SK-N-SH (cell line): ENCODE measurements around the gene TACC2. TPM values are rescaled to one million over a fixed set of nuclear protein-coding genes. Genes with fewer than 3 reads are reported as not detected.

Experiments used
- CTCF ChIA-PET: fragments of 300-600, 350-600 bp; formaldehyde crosslinking; extraction: SDS; loops from one replicate; lab custom pipeline; 2021; lab: Yijun Ruan, JAX
- POLR2A ChIA-PET: fragments of 350-600 bp; sonication (Branson Sonifier 250); formaldehyde crosslinking; extraction: SDS; loops from one replicate; lab custom pipeline; 2020; ENCODE audit warnings: antibody characterized with exemption, inconsistent platforms; lab: Yijun Ruan, JAX
- DNase-seq: peaks from one replicate; pipeline ENCODE4 v3.0.0; 2012
- H2AFZ ChIP-seq: fragments of 200-600 bp; sonication (generic); 2 replicates; pipeline ENCODE4 v1.8.1; 2016; ENCODE audit warnings: antibody characterized with exemption, mild to moderate bottlenecking, low read depth
- H3F3A ChIP-seq: fragments of 200-600 bp; sonication (generic); replicated peaks from 2 replicates; pipeline ENCODE3; 2016; ENCODE audit warnings: antibody characterized with exemption, mild to moderate bottlenecking; ENCODE audit not compliant: insufficient read depth
- H3K27ac ChIP-seq, 2 experiments: fragments of 200-500 bp in 1 of 2; fragments of 200-600 bp in 1 of 2; sonication (Bioruptor generic) in 1 of 2; sonication (generic), shearing (Covaris generic) in 1 of 2; 2 replicates each; pipeline versions ENCODE4 v1.5.1 to v1.6.1; 2014 to 2016; ENCODE audit warnings: low read depth in 2 of 2, inconsistent platforms in 1 of 2, low read length in 1 of 2, mild to moderate bottlenecking in 1 of 2, mixed read lengths in 1 of 2
- H3K27me3 ChIP-seq: fragments of 200-600 bp; sonication (generic), shearing (Covaris generic); 2 replicates; pipeline ENCODE4 v1.6.1; 2016; ENCODE audit warnings: mixed run types; ENCODE audit not compliant: insufficient read depth
- H3K36me3 ChIP-seq, 2 experiments: fragments of 200-500 bp in 1 of 2; fragments of 200-600 bp in 1 of 2; sonication (Bioruptor generic) in 1 of 2; sonication (generic) in 1 of 2; replicated peaks in 1 of 2; 2 replicates each; pipeline versions ENCODE3 to v1.5.1; 2014 to 2016; ENCODE audit warnings: low read length in 1 of 2, mild to moderate bottlenecking in 1 of 2; ENCODE audit not compliant: insufficient read depth in 2 of 2, control insufficient read depth in 1 of 2
- H3K4me1 ChIP-seq, 2 experiments: fragments of 200-500 bp in 1 of 2; fragments of 200-600 bp in 1 of 2; sonication (Bioruptor generic) in 1 of 2; sonication (generic), shearing (Covaris generic) in 1 of 2; 2 replicates each; pipeline versions ENCODE4 v1.5.1 to v1.6.1; 2014 to 2016; ENCODE audit warnings: low read depth in 1 of 2, low read length in 1 of 2, mixed run types in 1 of 2; ENCODE audit not compliant: insufficient read depth in 2 of 2, control insufficient read depth in 1 of 2
- H3K4me2 ChIP-seq: fragments of 200-600 bp; sonication (generic), shearing (Covaris generic); 2 replicates; pipeline ENCODE4 v1.6.1; 2017; ENCODE audit warnings: mixed run types
- H3K4me3 ChIP-seq, 2 experiments: fragments of 200-500 bp in 1 of 2; fragments of 200-600 bp in 1 of 2; sonication (Bioruptor generic) in 1 of 2; sonication (generic), shearing (Covaris generic) in 1 of 2; 2 replicates each; pipeline versions ENCODE4 v1.5.1 to v1.8.1; 2014 to 2016; ENCODE audit warnings: low read depth in 2 of 2, inconsistent platforms in 1 of 2, low read length in 1 of 2, mild to moderate bottlenecking in 1 of 2, mixed read lengths in 1 of 2, moderate library complexity in 1 of 2
- H3K79me2 ChIP-seq: fragments of 200-600 bp; sonication (generic); 2 replicates; pipeline ENCODE4 v1.8.1; 2017; ENCODE audit warnings: mild to moderate bottlenecking; ENCODE audit not compliant: insufficient read depth
- H3K9ac ChIP-seq: fragments of 200-600 bp; sonication (generic); 2 replicates; pipeline ENCODE4 v1.6.1; 2017; ENCODE audit warnings: mixed run types
- H3K9me2 ChIP-seq: fragments of 200-600 bp; sonication (generic); 2 replicates; pipeline ENCODE4 v1.6.1; 2017; ENCODE audit warnings: mixed run types
- H3K9me3 ChIP-seq: fragments of 200-600 bp; sonication (generic); 2 replicates; pipeline ENCODE4 v1.6.1; 2017; ENCODE audit warnings: mixed run types, mild to moderate bottlenecking, moderate library complexity
- H4K20me1 ChIP-seq: fragments of 200-600 bp; sonication (generic); 2 replicates; pipeline ENCODE4 v1.6.1; 2017; ENCODE audit warnings: mild to moderate bottlenecking, mixed run types; ENCODE audit not compliant: insufficient read depth
- CTCF ChIP-seq: fragments of 200-600 bp; sonication (generic); IDR thresholded peaks from 2 replicates; pipeline ENCODE4 v1.6.1; 2017; ENCODE audit warnings: antibody characterized with exemption, mild to moderate bottlenecking, moderate library complexity
- EP300 ChIP-seq, 2 experiments: IDR thresholded peaks; 2 replicates each; pipeline versions ENCODE4 v1.4.0 to v1.6.1; 2012; ENCODE audit warnings: borderline replicate concordance in 1 of 2, low read depth in 1 of 2, low read length in 1 of 2
- FOSL2 ChIP-seq: IDR thresholded peaks from 2 replicates; pipeline ENCODE4 v1.4.0; 2012; ENCODE audit warnings: low read depth, mild to moderate bottlenecking, moderate library complexity, borderline replicate concordance
- FOXJ3 ChIP-seq: sonication (generic); formaldehyde crosslinking; IDR thresholded peaks from 2 replicates; pipeline ENCODE4 v1.5.1; 2020; ENCODE audit warnings: mild to moderate bottlenecking, missing genetic modification reagents
- IRF3 ChIP-seq: fragments of 150-350 bp; IDR thresholded peaks from 2 replicates; pipeline ENCODE4 v1.6.1; 2016; ENCODE audit warnings: mild to moderate bottlenecking, low read depth, low read length
- JUND ChIP-seq: IDR thresholded peaks from 2 replicates; pipeline ENCODE4 v1.4.0; 2012
- MAX ChIP-seq: IDR thresholded peaks from 2 replicates; pipeline ENCODE4 v1.4.0; 2012; ENCODE audit warnings: low read depth
- NRF1 ChIP-seq: IDR thresholded peaks from 2 replicates; pipeline ENCODE4 v1.6.1; 2012; ENCODE audit warnings: low read depth, mild to moderate bottlenecking, low read length
- PBX3 ChIP-seq: IDR thresholded peaks from 2 replicates; pipeline ENCODE4; 2012
- RAD21 ChIP-seq: IDR thresholded peaks from 2 replicates; pipeline ENCODE4 v1.6.1; 2012; ENCODE audit warnings: mild to moderate bottlenecking, low read length
- RCOR1 ChIP-seq: fragments of 150-350 bp; IDR thresholded peaks from 2 replicates; pipeline ENCODE4 v1.6.1; 2017; ENCODE audit warnings: antibody characterized with exemption, low read length
- RFX5 ChIP-seq: IDR thresholded peaks from 2 replicates; pipeline ENCODE4 v1.6.1; 2012; ENCODE audit warnings: mild to moderate bottlenecking, improper control_type of control experiment, low read length
- SMC3 ChIP-seq: IDR thresholded peaks from 2 replicates; pipeline ENCODE4 v1.6.1; 2012; ENCODE audit warnings: low read depth, low read length, improper control_type of control experiment
- TAF1 ChIP-seq: IDR thresholded peaks from 2 replicates; pipeline ENCODE4 v1.6.1; 2012; ENCODE audit warnings: low read depth, mild to moderate bottlenecking, low read length, moderate library complexity, borderline replicate concordance
- USF1 ChIP-seq: IDR thresholded peaks from 2 replicates; pipeline ENCODE4 v1.4.0; 2012; ENCODE audit warnings: low read depth, borderline replicate concordance
- WGBS: methylation state at CpG from one replicate; pipeline ENCODE4 v1.1.6; 2017; ENCODE audit warnings: low lambda C conversion rate; 5-methylcytosine and 5-hydroxymethylcytosine counted together
- polyA plus RNA-seq, 3 experiments: library from polyadenylated mRNA; depleted of rRNA; stranded (reverse); fragments of >200 nt; gene quantifications; 2 replicates each; pipeline ENCODE4 v1.2.3, GENCODE V29; 2012

TACC2 gene
- polyA plus RNA-seq, 1 of the 3 experiments (the other 2 are of a cell fraction), result 8.8 TPM

- Histone ChIP-seq H3K9me3 (no peaks in the 10 kb centered on the region), H3K4me3 (no peak overlapping the region), H3K27me3 (no peaks in the 10 kb centered on the region), H3K27ac (no peak overlapping the region), H2AFZ (no peak overlapping the region), H3F3A (no peaks in the 10 kb centered on the region), H3K4me2 (no peak overlapping the region), H3K9ac (no peak overlapping the region), H3K9me2 (no peaks in the 10 kb centered on the region), H4K20me1 (no peaks in the 10 kb centered on the region), H3K36me3 (peaks cover under 1 to 4% of the 10 kb centered on the region in 2 experiments), H3K4me1 (peaks cover 0 to 2% of the 10 kb centered on the region in 2 experiments; a peak in 2 of 4 replicates), H3K79me2 (no peaks in the 10 kb centered on the region)
- TF ChIP-seq FOXJ3 (CRISPR knock-in tag) (no peak), USF1 (no peak), NRF1 (no peak), FOSL2 (no peak), SMC3 (no peak), RFX5 (no peak), TAF1 (no peak), MAX (no peak), CTCF (no peak), RCOR1 (no peak), JUND (no peak), EP300 (IDR thresholded peaks at IDR 0.05; ENCODE audit: borderline replicate concordance in 1 of 2, low read depth in 1 of 2, low read length in 1 of 2) (no peak), IRF3 (no peak), PBX3 (no peak), RAD21 (no peak)
- WGBS, result 93% methylated on average over 4 of the region's 10 CpGs
- ChIA-PET POLR2A (no interaction called here), CTCF (interaction anchor here (1.0 to 1.1 kb wide), 2 partner anchors 17 to 108 kb away, joined by 3 to 4 read pairs; no protein-coding TSS in a partner anchor)
- DNase-seq, result no peak
Measured at GRCh38 chr10:122249991-122250750, 261.2 kb downstream of the TACC2 start.
